Activated CD4-positive, alpha-beta T cell treated with anti-CD3 and anti-CD28 coated beads, Interleukin-2, amount 10 ng/mL, durations not matched to agents 24 days and 14 days (primary cell): ENCODE measurements around the gene LMBR1L. TPM values are rescaled to one million over a fixed set of nuclear protein-coding genes. Genes with fewer than 3 reads are reported as not detected.

Experiments
- DNase-seq: peaks from one replicate; pipeline ENCODE4 v3.0.0; 2022
- H3K27ac Mint-ChIP-seq: one replicate; pipeline ENCODE4 v1.8.0; 2022; ENCODE audit warnings: mild to moderate bottlenecking, mixed read lengths
- H3K27me3 Mint-ChIP-seq: one replicate; pipeline ENCODE4 v1.8.0; 2022; ENCODE audit warnings: mixed read lengths
- H3K36me3 Mint-ChIP-seq: one replicate; pipeline ENCODE4 v1.8.0; 2022; ENCODE audit warnings: low read depth, mild to moderate bottlenecking, mixed read lengths
- H3K4me1 Mint-ChIP-seq: one replicate; pipeline ENCODE4 v1.8.0; 2021; ENCODE audit warnings: mixed read lengths
- H3K4me3 Mint-ChIP-seq: one replicate; pipeline ENCODE4 v1.8.0; 2022; ENCODE audit warnings: mild to moderate bottlenecking, moderate library complexity, mixed read lengths
- H3K9me3 Mint-ChIP-seq: one replicate; pipeline ENCODE4 v1.8.0; 2021; ENCODE audit warnings: mixed read lengths
- intact Hi-C: fragments of 100-400 bp; cut with micrococcal nuclease; formaldehyde crosslinking; loops from one replicate; pipeline ENCODE4 v1.15.1; 2023
- total RNA-seq: library from RNA; stranded (reverse); gene quantifications from 2 replicates; pipeline ENCODE4 v1.2.3, GENCODE V29; 2022

Gene LMBR1L
- total RNA-seq, 1 donor from 2014 or later = 39.9 TPM

- Mint-ChIP-seq H3K4me1 (peaks cover 11% of the 10 kb centered on the region), H3K36me3 (peaks cover 76% of the 10 kb centered on the region), H3K9me3 (no peaks in the 10 kb centered on the region), H3K27me3 (no peaks in the 10 kb centered on the region), H3K27ac (no peak overlapping the region), H3K4me3 (no peak overlapping the region)
- DNase-seq = no peak
- intact Hi-C loops = no loop called here
These were observed 59.9 kb downstream of the LMBR1L start for GRCh38 chr12:49050507-49051372.

DNA sequence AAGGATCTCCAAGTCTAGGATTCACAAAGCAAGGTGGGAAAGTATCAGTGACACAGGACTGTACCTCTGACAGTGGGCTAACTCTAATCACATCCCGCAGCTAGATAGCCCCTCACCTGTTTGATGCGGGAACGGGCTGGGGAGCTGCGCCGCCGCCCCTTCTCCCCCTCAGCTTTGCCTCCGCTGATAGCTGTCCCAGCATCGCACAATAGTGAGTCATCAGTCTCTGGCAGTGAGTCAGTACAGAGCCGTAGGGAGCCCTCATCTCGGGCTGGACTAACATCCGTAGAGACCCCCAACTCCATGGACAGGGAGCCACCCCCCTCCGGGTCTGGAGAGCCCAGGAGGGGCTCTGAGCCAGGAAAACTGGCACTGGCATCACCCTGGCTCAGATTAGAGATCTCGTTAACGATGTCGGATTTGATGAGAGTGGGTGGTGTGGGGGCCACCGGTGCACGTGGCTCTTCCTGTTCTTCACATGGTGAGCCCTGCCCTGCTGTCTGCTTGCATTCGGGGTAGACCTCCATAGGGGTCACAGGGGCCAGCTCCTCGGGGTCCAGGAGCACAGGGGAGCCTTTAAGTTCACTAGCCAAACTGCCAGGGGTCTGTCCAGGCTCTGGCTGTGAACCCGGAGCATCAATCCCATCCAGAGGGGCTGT is 61.0 kb downstream of the LMBR1L start:
- intact Hi-C loops = no loop called here
- no peaks in the 10 kb centered on the region for H3K27me3 Mint-ChIP-seq
- H3K4me1 Mint-ChIP-seq = peaks cover 1% of the 10 kb centered on the region
- no peak for DNase-seq
- peaks cover 74% of the 10 kb centered on the region for H3K36me3 Mint-ChIP-seq
- H3K27ac Mint-ChIP-seq = no peak overlapping the region
- H3K9me3 Mint-ChIP-seq = no peaks in the 10 kb centered on the region
- H3K4me3 Mint-ChIP-seq = no peak overlapping the region

- intact Hi-C loops = no loop called here
- Mint-ChIP-seq H3K4me1 (no peaks in the 10 kb centered on the region), H3K9me3 (no peaks in the 10 kb centered on the region), H3K27me3 (no peaks in the 10 kb centered on the region), H3K36me3 (peaks cover 77% of the 10 kb centered on the region), H3K4me3 (no peak overlapping the region), H3K27ac (no peak overlapping the region)
- DNase-seq = no peak
These were observed 61.7 kb downstream of the LMBR1L start for GRCh38 chr12:49048953-49049352.

Other genes with a start within 250 kb of the LMBR1L start
- 4.4 and 5.7 TPM in 2 replicates for gene RND1, start 245.0 kb downstream of the LMBR1L start, total RNA-seq
- 68.6 and 75.3 TPM in 2 replicates for gene FKBP11, start 185.4 kb downstream of the LMBR1L start, total RNA-seq
- 109 and 112 TPM in 2 replicates for gene ARF3, start 153.4 kb downstream of the LMBR1L start, total RNA-seq
- 0.19 and 0.21 TPM in 2 replicates for gene WNT10B, start 139.1 kb downstream of the LMBR1L start, total RNA-seq
- gene WNT1, start 132.5 kb downstream of the LMBR1L start, total RNA-seq = not detected in 2 replicates
- 1.4 and 1.5 TPM in 2 replicates for gene DDN, start 111.5 kb downstream of the LMBR1L start, total RNA-seq
- 75.3 and 89.8 TPM in 2 replicates for gene PRKAG1, start 92.1 kb downstream of the LMBR1L start, total RNA-seq
- 101 TPM in 2 replicates for gene KMT2D, start 50.1 kb downstream of the LMBR1L start, total RNA-seq
- 10.9 and 11.8 TPM in 2 replicates for gene RHEBL1, start 40.9 kb downstream of the LMBR1L start, total RNA-seq
- gene DHH, start 16.0 kb downstream of the LMBR1L start, total RNA-seq = 0.07 and 0.09 TPM in 2 replicates
- gene TUBA1B, start 20.5 kb upstream of the LMBR1L start, total RNA-seq = 1,679 and 1,696 TPM in 2 replicates
- 45.9 and 46.8 TPM in 2 replicates for gene TUBA1A, start 78.2 kb upstream of the LMBR1L start, total RNA-seq
- 286 and 305 TPM in 2 replicates for gene TUBA1C, start 154.2 kb upstream of the LMBR1L start, total RNA-seq
- gene PRPH, start 184.3 kb upstream of the LMBR1L start, total RNA-seq = 0.23 TPM in 1 of 2 replicates, not detected in the other
- 49.9 and 51.6 TPM in 2 replicates for gene TROAP, start 212.4 kb upstream of the LMBR1L start, total RNA-seq
- gene C1QL4, start 226.3 kb upstream of the LMBR1L start, total RNA-seq = not detected in 2 replicates
- gene DNAJC22, start 236.0 kb upstream of the LMBR1L start, total RNA-seq = not detected in 2 replicates